Keratinocyte (primary cell): ENCODE data around the gene ZFYVE1.

ENCODE experiments used
- CTCF ChIP-seq, 3 experiments: IDR thresholded peaks in 1 of 3; conservative IDR thresholded peaks in 1 of 3; optimal IDR thresholded peaks in 1 of 3; 2 replicates in 2 of 3; 3 replicates in 1 of 3; pipeline versions ENCODE3 to v1.5.1; 2011; ENCODE audit warnings: low read length in 3 of 3, mild to moderate bottlenecking in 3 of 3, moderate library complexity in 2 of 3, control low read depth in 1 of 3, inconsistent platforms in 1 of 3; ENCODE audit not compliant: insufficient read depth in 2 of 3; ENCODE audit errors: extremely low read depth in 1 of 3
- EZH2 ChIP-seq: IDR thresholded peaks from one replicate; pipeline ENCODE4 v1.6.1; 2012; ENCODE audit warnings: inconsistent platforms, mild to moderate bottlenecking, low read length, moderate library complexity

- no peak for TF ChIP-seq CTCF (optimal IDR thresholded peaks at IDR 0.05 in 1 of 3, IDR thresholded peaks at IDR 0.05 in 1 of 3, conservative IDR thresholded peaks at IDR 0.05 in 1 of 3; ENCODE audit: extremely low read depth in 1 of 3, insufficient read depth in 2 of 3, low read length in 3 of 3)
- no peak for TF ChIP-seq EZH2
Observed at GRCh38 chr14:72943876-72944430, 83.0 kb downstream of the ZFYVE1 start.
